Type B pancreatic cell (in vitro differentiated cells): ENCODE results near the gene ADAMTS6. TPM values are rescaled to one million over a fixed set of nuclear protein-coding genes. Genes with fewer than 3 reads are reported as not detected.

Source experiments
- DNase-seq: peaks from one replicate; pipeline ENCODE4 v3.0.0; 2021; ENCODE audit warnings: mixed read lengths; ENCODE audit not compliant: unreplicated experiment; ENCODE audit errors: extremely low spot score
- H3K27ac Mint-ChIP-seq: 2 replicates; pipeline ENCODE4 v1.8.0; 2021; ENCODE audit warnings: mild to moderate bottlenecking, mixed read lengths
- H3K27me3 Mint-ChIP-seq: 2 replicates; pipeline ENCODE4 v1.8.0; 2021; ENCODE audit warnings: mixed read lengths
- H3K36me3 Mint-ChIP-seq: 2 replicates; pipeline ENCODE4 v1.8.0; 2021; ENCODE audit warnings: mixed read lengths
- H3K4me1 Mint-ChIP-seq: one replicate; pipeline ENCODE4 v1.8.0; 2021; ENCODE audit warnings: mixed read lengths; ENCODE audit not compliant: unreplicated experiment
- H3K4me3 Mint-ChIP-seq: 2 replicates; pipeline ENCODE4 v1.8.0; 2021; ENCODE audit warnings: mild to moderate bottlenecking, mixed read lengths
- H3K9me3 Mint-ChIP-seq: 2 replicates; pipeline ENCODE4 v1.8.0; 2021; ENCODE audit warnings: mixed read lengths
- long read RNA-seq: library from polyadenylated mRNA; unstranded; transcript quantifications from one replicate; pipeline ENCODE4 v2.0.0, GENCODE V29; 2020
- total RNA-seq: library from RNA; stranded (reverse); gene quantifications from 2 replicates; pipeline ENCODE4 v1.2.1, GENCODE V29; 2021; ENCODE audit warnings: low replicate concordance
- TF ChIP-seq, protein P1 (sequence below): fragments of 200-600 bp; sonication (generic); conservative IDR thresholded peaks from 2 replicates; pipeline ENCODE4 v1.5.0; 2021; ENCODE audit warnings: antibody characterized with exemption, mild to moderate bottlenecking

Gene ADAMTS6, protein sequence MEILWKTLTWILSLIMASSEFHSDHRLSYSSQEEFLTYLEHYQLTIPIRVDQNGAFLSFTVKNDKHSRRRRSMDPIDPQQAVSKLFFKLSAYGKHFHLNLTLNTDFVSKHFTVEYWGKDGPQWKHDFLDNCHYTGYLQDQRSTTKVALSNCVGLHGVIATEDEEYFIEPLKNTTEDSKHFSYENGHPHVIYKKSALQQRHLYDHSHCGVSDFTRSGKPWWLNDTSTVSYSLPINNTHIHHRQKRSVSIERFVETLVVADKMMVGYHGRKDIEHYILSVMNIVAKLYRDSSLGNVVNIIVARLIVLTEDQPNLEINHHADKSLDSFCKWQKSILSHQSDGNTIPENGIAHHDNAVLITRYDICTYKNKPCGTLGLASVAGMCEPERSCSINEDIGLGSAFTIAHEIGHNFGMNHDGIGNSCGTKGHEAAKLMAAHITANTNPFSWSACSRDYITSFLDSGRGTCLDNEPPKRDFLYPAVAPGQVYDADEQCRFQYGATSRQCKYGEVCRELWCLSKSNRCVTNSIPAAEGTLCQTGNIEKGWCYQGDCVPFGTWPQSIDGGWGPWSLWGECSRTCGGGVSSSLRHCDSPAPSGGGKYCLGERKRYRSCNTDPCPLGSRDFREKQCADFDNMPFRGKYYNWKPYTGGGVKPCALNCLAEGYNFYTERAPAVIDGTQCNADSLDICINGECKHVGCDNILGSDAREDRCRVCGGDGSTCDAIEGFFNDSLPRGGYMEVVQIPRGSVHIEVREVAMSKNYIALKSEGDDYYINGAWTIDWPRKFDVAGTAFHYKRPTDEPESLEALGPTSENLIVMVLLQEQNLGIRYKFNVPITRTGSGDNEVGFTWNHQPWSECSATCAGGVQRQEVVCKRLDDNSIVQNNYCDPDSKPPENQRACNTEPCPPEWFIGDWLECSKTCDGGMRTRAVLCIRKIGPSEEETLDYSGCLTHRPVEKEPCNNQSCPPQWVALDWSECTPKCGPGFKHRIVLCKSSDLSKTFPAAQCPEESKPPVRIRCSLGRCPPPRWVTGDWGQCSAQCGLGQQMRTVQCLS (N-terminal part only)
- 3.0 and 4.2 TPM in 2 replicates for total RNA-seq
- long read RNA-seq = 0 reads

DNA sequence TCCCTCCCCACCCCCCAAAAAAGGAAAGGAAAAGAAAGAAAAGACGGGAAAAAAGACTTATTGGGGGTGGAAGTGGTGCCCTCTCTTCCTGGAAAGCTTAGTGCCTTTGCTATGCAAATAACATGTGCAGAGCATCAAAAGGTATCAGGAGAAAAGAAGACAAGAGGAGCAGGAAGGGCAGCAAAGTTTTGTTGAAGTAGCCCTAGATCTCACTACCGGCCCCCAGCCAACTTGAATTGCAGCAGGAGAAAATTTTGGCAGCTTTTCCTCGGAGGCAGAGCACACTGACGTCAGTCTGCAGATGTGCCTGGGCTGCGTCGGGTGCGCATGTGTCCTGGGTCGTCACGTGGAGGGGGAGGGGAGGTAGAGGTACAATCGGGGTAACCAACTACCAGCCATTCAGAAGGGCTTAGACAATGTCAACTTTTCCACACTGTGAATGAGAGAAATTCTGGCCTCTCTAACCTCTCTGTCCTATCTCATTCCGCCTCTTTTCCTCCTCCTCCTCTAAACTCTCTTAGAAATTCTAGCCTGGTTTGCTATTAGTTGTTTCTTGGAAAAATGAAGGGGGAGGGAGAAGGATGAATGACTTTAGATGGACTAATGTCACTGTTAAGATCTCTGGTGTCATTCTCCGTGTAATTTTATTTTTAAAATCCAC is at the start of gene ADAMTS6:
Gene ADAMTS6 (minus strand): TSS at position 286 of the 661 bp plus-strand sequence. CDS start 8,247 bp downstream, outside the sequence.
- Mint-ChIP-seq H3K36me3 (no peaks in the 10 kb centered on the region), H3K4me1 (peaks cover 17% of the 10 kb centered on the region)

DNA sequence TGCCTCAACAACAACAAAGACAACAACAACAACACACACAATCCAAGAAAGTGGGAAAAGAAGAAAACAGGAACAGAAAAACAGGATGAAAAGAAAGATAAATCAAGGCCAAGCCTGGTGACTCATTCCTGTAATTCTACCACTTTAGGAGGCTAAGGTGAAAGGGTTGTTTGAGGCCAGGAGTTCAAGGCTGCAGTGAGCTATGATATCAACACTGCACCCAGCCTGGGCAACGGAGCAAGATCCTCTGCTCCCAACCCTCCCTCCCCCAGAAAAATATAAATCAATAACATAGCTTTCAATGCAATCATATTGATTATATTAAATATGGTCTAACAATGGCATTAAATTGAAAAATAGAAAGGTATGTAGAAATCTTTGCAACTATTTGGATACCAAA is 49.2 kb upstream of the ADAMTS6 start:
- Mint-ChIP-seq H3K27me3 (no peaks in the 10 kb centered on the region), H3K4me3 (no peak overlapping the region), H3K27ac (no peak overlapping the region), H3K9me3 (no peaks in the 10 kb centered on the region), H3K4me1 (no peaks in the 10 kb centered on the region), H3K36me3 (no peaks in the 10 kb centered on the region)
- TF ChIP-seq, protein P1, sequence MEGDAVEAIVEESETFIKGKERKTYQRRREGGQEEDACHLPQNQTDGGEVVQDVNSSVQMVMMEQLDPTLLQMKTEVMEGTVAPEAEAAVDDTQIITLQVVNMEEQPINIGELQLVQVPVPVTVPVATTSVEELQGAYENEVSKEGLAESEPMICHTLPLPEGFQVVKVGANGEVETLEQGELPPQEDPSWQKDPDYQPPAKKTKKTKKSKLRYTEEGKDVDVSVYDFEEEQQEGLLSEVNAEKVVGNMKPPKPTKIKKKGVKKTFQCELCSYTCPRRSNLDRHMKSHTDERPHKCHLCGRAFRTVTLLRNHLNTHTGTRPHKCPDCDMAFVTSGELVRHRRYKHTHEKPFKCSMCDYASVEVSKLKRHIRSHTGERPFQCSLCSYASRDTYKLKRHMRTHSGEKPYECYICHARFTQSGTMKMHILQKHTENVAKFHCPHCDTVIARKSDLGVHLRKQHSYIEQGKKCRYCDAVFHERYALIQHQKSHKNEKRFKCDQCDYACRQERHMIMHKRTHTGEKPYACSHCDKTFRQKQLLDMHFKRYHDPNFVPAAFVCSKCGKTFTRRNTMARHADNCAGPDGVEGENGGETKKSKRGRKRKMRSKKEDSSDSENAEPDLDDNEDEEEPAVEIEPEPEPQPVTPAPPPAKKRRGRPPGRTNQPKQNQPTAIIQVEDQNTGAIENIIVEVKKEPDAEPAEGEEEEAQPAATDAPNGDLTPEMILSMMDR = no peak
- DNase-seq = no peak

More for the DNA sequence above, at the start of gene ADAMTS6:
- TF ChIP-seq, protein P1 = no peak
- H3K27ac Mint-ChIP-seq = peak within 1 kb of the TSS; percentile 84
- no peak within 1 kb of the TSS for H3K4me3 Mint-ChIP-seq
- no peak for DNase-seq
- H3K27me3 Mint-ChIP-seq = no peaks in the 10 kb centered on the region
- H3K9me3 Mint-ChIP-seq = no peaks in the 10 kb centered on the region

DNA sequence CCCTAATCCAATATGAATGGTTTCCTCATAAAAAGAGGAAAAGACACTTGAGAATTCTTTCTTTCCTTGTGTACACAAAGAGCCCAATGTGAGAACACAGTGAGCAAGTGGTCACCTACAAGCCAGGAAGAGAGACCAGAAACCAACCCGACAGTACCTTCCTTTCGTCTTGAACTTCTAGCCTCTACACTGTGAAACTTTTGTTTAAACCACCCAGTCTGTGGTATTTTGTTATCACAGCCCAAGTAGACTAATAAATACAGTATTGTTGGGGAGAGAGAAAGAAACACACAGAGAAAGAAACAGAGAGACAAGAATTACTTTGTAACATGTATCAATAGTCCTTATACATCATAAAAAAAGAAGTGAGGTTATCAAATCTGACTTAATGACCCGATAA is 44.0 kb upstream of the ADAMTS6 start:
- H3K9me3 Mint-ChIP-seq = no peaks in the 10 kb centered on the region
- H3K36me3 Mint-ChIP-seq = no peaks in the 10 kb centered on the region
- H3K27me3 Mint-ChIP-seq = no peaks in the 10 kb centered on the region
- TF ChIP-seq, protein P1 = no peak
- no peak overlapping the region for H3K4me3 Mint-ChIP-seq
- no peak for DNase-seq
- H3K27ac Mint-ChIP-seq = no peak overlapping the region
- no peaks in the 10 kb centered on the region for H3K4me1 Mint-ChIP-seq

DNA sequence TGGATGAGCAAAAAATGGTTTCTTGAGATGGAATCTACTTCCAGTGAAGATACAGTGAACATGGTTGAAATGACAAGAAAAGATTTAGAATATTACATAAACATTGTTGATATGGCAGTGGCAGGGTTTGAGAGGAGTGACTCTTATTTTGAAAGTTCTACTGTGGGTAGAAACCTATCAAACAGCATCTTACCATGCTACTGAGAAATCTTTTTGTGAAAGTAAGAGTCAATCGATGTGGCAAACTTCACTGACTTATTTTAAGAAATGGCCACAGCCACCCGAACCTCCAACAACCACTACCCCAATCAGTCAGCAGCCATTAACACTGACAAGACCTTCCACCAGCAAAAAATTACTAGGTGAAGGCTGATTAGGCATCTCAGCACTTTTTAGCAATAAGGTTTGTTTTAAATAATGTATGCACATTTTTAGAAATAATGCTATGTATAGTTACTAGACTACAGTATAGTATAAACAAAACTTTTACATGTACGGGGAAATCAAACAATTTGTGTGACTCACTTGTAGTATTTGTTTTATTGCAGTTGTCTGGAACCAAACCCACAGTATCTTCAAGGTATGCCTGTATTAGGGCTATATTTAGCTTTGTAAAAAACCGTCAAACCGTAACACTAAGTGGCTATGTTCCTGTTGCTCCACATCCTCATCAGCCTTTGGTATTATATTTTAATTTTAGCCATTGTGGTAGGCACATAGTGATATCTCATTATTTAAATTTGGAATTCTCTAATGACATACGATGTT is 30.6 kb upstream of the ADAMTS6 start:
- Mint-ChIP-seq H3K4me3 (no peak overlapping the region), H3K36me3 (peaks cover 3% of the 10 kb centered on the region), H3K4me1 (no peaks in the 10 kb centered on the region)

More for the DNA sequence above, 30.6 kb upstream of the ADAMTS6 start:
- DNase-seq = no peak
- H3K9me3 Mint-ChIP-seq = no peaks in the 10 kb centered on the region
- TF ChIP-seq, protein P1 = no peak
- H3K27me3 Mint-ChIP-seq = no peaks in the 10 kb centered on the region
- H3K27ac Mint-ChIP-seq = no peak overlapping the region
